ENCODE measurements around the gene PDK1. TPM values are rescaled to one million over a fixed set of nuclear protein-coding genes. Genes with fewer than 3 reads are reported as not detected.
A peak's percentile ranks its signal among the peaks of the same experiment; 100 is the strongest.

The PDK1 gene
- total and polyA plus RNA-seq, 8 donors, result 5.4 to 22.5 (median 12.1) TPM

- DNase-seq, result peak in 2 of 4 donors; percentile 21 to 25
- no peak for TF ChIP-seq CTCF (IDR thresholded peaks at IDR 0.05)
Observed at GRCh38 chr2:172613040-172613439, 57.1 kb downstream of the PDK1 start.

GRCh38 chr2:172613615-172614231, 57.8 kb downstream of the PDK1 start:
- ATAC-seq (no peak), DNase-seq (no peak)
- H3K27ac ChIP-seq, result no peak overlapping the region
- H3K27me3 ChIP-seq, result no peaks in the 10 kb centered on the region
- no peaks in the 10 kb centered on the region for H3K9me3 ChIP-seq
- H3K4me1 ChIP-seq, result no peaks in the 10 kb centered on the region
- intact Hi-C loops (cut with DNase I), result no loop called here
- no peak overlapping the region for H3K4me3 ChIP-seq
- peaks cover 0 to 8% of the 10 kb centered on the region in 2 donors for H3K36me3 ChIP-seq
- TF ChIP-seq CTCF (IDR thresholded peaks at IDR 0.05), result no peak

More at GRCh38 chr2:172613040-172613439, 57.1 kb downstream of the PDK1 start:
- H3K4me1 ChIP-seq, result no peaks in the 10 kb centered on the region
- H3K27ac ChIP-seq, result no peak overlapping the region
- intact Hi-C loops (cut with DNase I), result no loop called here
- no peak for ATAC-seq
- no peaks in the 10 kb centered on the region for H3K9me3 ChIP-seq
- peaks cover 0 to 8% of the 10 kb centered on the region in 2 donors for H3K36me3 ChIP-seq
- no peak overlapping the region for H3K4me3 ChIP-seq
- no peaks in the 10 kb centered on the region for H3K27me3 ChIP-seq

GRCh38 chr2:172614932-172615331, 59.0 kb downstream of the PDK1 start:
- intact Hi-C loops (cut with DNase I), result no loop called here
- no peak for ATAC-seq

GRCh38 chr2:172615727-172616261, 59.9 kb downstream of the PDK1 start:
- intact Hi-C loops (cut with DNase I), result no loop called here
- H3K4me3 ChIP-seq, result no peak overlapping the region
- no peak for TF ChIP-seq CTCF (IDR thresholded peaks at IDR 0.05)
- H3K4me1 ChIP-seq, result no peaks in the 10 kb centered on the region
- no peaks in the 10 kb centered on the region for H3K9me3 ChIP-seq
- H3K27me3 ChIP-seq, result no peaks in the 10 kb centered on the region
- peaks cover 0 to 8% of the 10 kb centered on the region in 2 donors for H3K36me3 ChIP-seq
- DNase-seq (no peak), ATAC-seq (no peak)
- no peak overlapping the region for H3K27ac ChIP-seq

More at GRCh38 chr2:172614932-172615331, 59.0 kb downstream of the PDK1 start:
- Histone ChIP-seq H3K4me3 (no peak overlapping the region), H3K4me1 (no peaks in the 10 kb centered on the region), H3K9me3 (no peaks in the 10 kb centered on the region), H3K27ac (no peak overlapping the region), H3K36me3 (peaks cover 0 to 8% of the 10 kb centered on the region in 2 donors), H3K27me3 (no peaks in the 10 kb centered on the region)
- TF ChIP-seq CTCF (IDR thresholded peaks at IDR 0.05), result no peak
- DNase-seq, result peak in 1 of 4 donors; percentile 70

- Histone ChIP-seq H3K36me3 (peaks cover 0 to 8% of the 10 kb centered on the region in 2 donors), H3K9me3 (no peaks in the 10 kb centered on the region), H3K4me3 (no peak overlapping the region), H3K27me3 (no peaks in the 10 kb centered on the region), H3K27ac (no peak overlapping the region), H3K4me1 (no peaks in the 10 kb centered on the region)
- intact Hi-C loops (cut with DNase I), result no loop called here
- ATAC-seq (no peak), DNase-seq (no peak)
- TF ChIP-seq CTCF (IDR thresholded peaks at IDR 0.05), result no peak
Observed at GRCh38 chr2:172617115-172617514, 61.2 kb downstream of the PDK1 start.
